Activated B cell treated with CpG ODN at 0.5 μM for 24 hours (primary cell): ENCODE measurements around the gene C10orf71. TPM values are rescaled to one million over a fixed set of nuclear protein-coding genes. Genes with fewer than 3 reads are reported as not detected.

Experiments
- ATAC-seq: fragments of 200-7000 bp; cut with Tn5 transposase; one replicate; pipeline ENCODE4 v1.10.0; 2021; ENCODE audit warnings: low read depth, mild to moderate bottlenecking, moderate library complexity
- CTCF ChIA-PET: fragments of 350-600 bp; sonication (Branson Sonifier 250); formaldehyde crosslinking; loops from one replicate; lab custom pipeline; 2021; ENCODE audit warnings: antibody characterized with exemption; lab: Charles Lee
- POLR2A ChIA-PET: fragments of 350-600 bp; sonication (Branson Sonifier 250); formaldehyde crosslinking; loops from one replicate; lab custom pipeline; 2021; ENCODE audit warnings: antibody characterized with exemption; lab: Charles Lee
- DNase-seq: peaks from one replicate; pipeline ENCODE4 v3.0.0; 2022
- H3K27ac Mint-ChIP-seq: one replicate; pipeline ENCODE4 v1.8.0; 2020; ENCODE audit warnings: mixed read lengths
- H3K27me3 Mint-ChIP-seq: one replicate; pipeline ENCODE4 v1.8.0; 2021; ENCODE audit warnings: mixed read lengths
- H3K36me3 Mint-ChIP-seq: one replicate; pipeline ENCODE4 v1.8.0; 2021; ENCODE audit warnings: low read depth, mixed read lengths
- H3K4me1 Mint-ChIP-seq: one replicate; pipeline ENCODE4 v1.8.0; 2021; ENCODE audit warnings: mixed read lengths
- H3K4me3 Mint-ChIP-seq: one replicate; pipeline ENCODE4 v1.8.0; 2020; ENCODE audit warnings: mild to moderate bottlenecking, mixed read lengths
- H3K9me3 Mint-ChIP-seq: one replicate; pipeline ENCODE4 v1.8.0; 2020; ENCODE audit warnings: mixed read lengths
- CTCF ChIP-seq: fragments of 200-600 bp; IDR thresholded peaks from one replicate; pipeline ENCODE4 v1.8.0; 2022; ENCODE audit warnings: antibody characterized with exemption, mild to moderate bottlenecking
- intact Hi-C: fragments of 100-400 bp; cut with micrococcal nuclease; formaldehyde crosslinking; loops from one replicate; pipeline ENCODE4 v1.15.1; 2024
- total RNA-seq: library from RNA; stranded (reverse); gene quantifications from 2 replicates; pipeline ENCODE4 v1.2.3, GENCODE V29; 2022

The C10orf71 gene
- total RNA-seq, 1 donor from 2014 or later: not detected

- no peak overlapping the region for H3K27ac Mint-ChIP-seq
- CTCF ChIA-PET: no interaction called here
- no peak for ATAC-seq
Observed at GRCh38 chr10:49278497-49278981, 20.4 kb upstream of the C10orf71 start.

GRCh38 chr10:49279015-49279880 lies 19.7 kb upstream of the C10orf71 start:
- H3K9me3 Mint-ChIP-seq: no peaks in the 10 kb centered on the region
- CTCF ChIA-PET: no interaction called here
- DNase-seq: no peak
- H3K4me1 Mint-ChIP-seq: no peaks in the 10 kb centered on the region
- no peaks in the 10 kb centered on the region for H3K36me3 Mint-ChIP-seq
- TF ChIP-seq CTCF: no peak
- POLR2A ChIA-PET: no interaction called here
- H3K27me3 Mint-ChIP-seq: peaks cover 6% of the 10 kb centered on the region
- no peak overlapping the region for H3K4me3 Mint-ChIP-seq
- no peak overlapping the region for H3K27ac Mint-ChIP-seq
- ATAC-seq: no peak
- intact Hi-C loops: no loop called here

More at GRCh38 chr10:49278497-49278981, 20.4 kb upstream of the C10orf71 start:
- peaks cover 6% of the 10 kb centered on the region for H3K27me3 Mint-ChIP-seq
- no peaks in the 10 kb centered on the region for H3K36me3 Mint-ChIP-seq
- H3K4me3 Mint-ChIP-seq: no peak overlapping the region
- no peak for TF ChIP-seq CTCF
- no peaks in the 10 kb centered on the region for H3K9me3 Mint-ChIP-seq
- DNase-seq: no peak
- POLR2A ChIA-PET: no interaction called here
- intact Hi-C loops: no loop called here
- peaks cover 2% of the 10 kb centered on the region for H3K4me1 Mint-ChIP-seq

- ChIA-PET CTCF (no interaction called here), POLR2A (no interaction called here)
- intact Hi-C loops: no loop called here
- ATAC-seq (no peak), DNase-seq (no peak)
- H3K4me1 Mint-ChIP-seq: no peaks in the 10 kb centered on the region
- no peak for TF ChIP-seq CTCF
- no peaks in the 10 kb centered on the region for H3K36me3 Mint-ChIP-seq
- no peak overlapping the region for H3K27ac Mint-ChIP-seq
- H3K9me3 Mint-ChIP-seq: no peaks in the 10 kb centered on the region
- peaks cover 6% of the 10 kb centered on the region for H3K27me3 Mint-ChIP-seq
- H3K4me3 Mint-ChIP-seq: no peak overlapping the region
Observed at GRCh38 chr10:49280001-49280408, 19.0 kb upstream of the C10orf71 start.

DNA sequence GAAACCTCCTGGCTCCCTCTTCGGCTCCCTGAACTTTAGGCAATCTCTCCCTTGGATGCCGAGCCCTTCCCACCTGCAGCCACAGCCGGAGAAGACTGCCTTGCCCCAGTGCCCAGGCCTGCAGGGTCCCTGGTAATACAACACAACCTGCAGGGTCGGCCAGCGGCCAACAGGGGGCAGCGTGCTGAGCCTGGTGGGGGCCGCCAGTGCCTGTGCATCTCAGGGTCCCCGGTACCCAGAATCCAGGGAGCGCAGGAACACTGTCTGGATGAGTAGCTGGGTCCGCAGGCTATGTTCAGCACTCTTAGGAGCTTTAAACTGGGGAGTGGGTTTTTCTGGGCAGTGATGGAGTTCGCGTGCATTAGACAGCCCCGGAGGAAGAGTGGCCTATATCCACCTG lies 17.5 kb upstream of the C10orf71 start:
- intact Hi-C loops: no loop called here
- no peaks in the 10 kb centered on the region for H3K9me3 Mint-ChIP-seq

More for the DNA sequence above, 17.5 kb upstream of the C10orf71 start:
- DNase-seq (no peak), ATAC-seq (no peak)
- Mint-ChIP-seq H3K4me3 (no peak overlapping the region), H3K27me3 (peaks cover 6% of the 10 kb centered on the region), H3K4me1 (no peaks in the 10 kb centered on the region), H3K27ac (no peak overlapping the region), H3K36me3 (no peaks in the 10 kb centered on the region)
- ChIA-PET POLR2A (no interaction called here), CTCF (no interaction called here)
- TF ChIP-seq CTCF: no peak
